ENCODE measurements around the gene PRKG1. TPM values are rescaled to one million over a fixed set of nuclear protein-coding genes. Genes with fewer than 3 reads are reported as not detected.

Gene PRKG1
- total and polyA plus RNA-seq, 2 of the 8 experiments (the other 6 are each of a cell fraction or from before 2014, with no cell fraction given), result 4.2 to 15.2 TPM

DNA sequence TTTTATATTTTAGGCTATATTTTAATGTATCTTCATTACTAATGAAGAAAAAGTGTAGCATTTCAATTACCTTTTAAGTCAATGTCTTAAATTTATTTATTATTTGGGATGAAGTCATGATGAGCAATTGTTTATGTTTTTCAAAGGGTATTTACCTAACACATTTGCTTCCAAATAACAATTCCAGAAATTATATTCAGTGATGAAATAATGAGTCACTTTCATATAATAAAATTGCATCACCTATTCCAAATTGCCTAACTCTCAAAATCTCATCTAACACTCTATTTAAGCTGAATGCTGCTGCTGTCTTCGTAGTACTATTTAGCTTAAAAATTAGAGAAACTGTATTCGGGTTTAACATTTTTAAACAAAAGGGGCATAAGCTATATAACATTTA, 97.7 kb downstream of the PRKG1 start:
- no peaks in the 10 kb centered on the region; the same call in 1 of the 2 replicates for H3K23me2 ChIP-seq (ENCODE audit: low read depth, low read length)
- no peak overlapping the region for H4K91ac ChIP-seq (replicated peaks; ENCODE audit: insufficient read length, low read length)
- H2BK12ac ChIP-seq (ENCODE audit: low read depth, low read length), result no peak overlapping the region
- H3K79me2 ChIP-seq (ENCODE audit: control insufficient read depth in 1 of 2, insufficient read depth in 2 of 2, low read length in 2 of 2), result no peaks in the 10 kb centered on the region
- no peaks in the 10 kb centered on the region for H4K20me1 ChIP-seq (replicated peaks in 1 of 2; ENCODE audit: control insufficient read depth in 1 of 2, insufficient read depth in 2 of 2, low read length in 2 of 2)
- H3K14ac ChIP-seq (ENCODE audit: insufficient read length), result no peak overlapping the region
- H4K8ac ChIP-seq (ENCODE audit: extremely low read depth, insufficient read depth, low read length), result no peak overlapping the region
- peaks cover 0 to 2% (median 0%) of the 10 kb centered on the region in 4 experiments; a peak in 1 of 7 replicates for H3K4me1 ChIP-seq (replicated peaks in 1 of 4; ENCODE audit: control insufficient read depth in 3 of 4, insufficient read depth in 4 of 4, low read length in 3 of 4)
- H4K5ac ChIP-seq (ENCODE audit: insufficient read length, low read depth, low read length), result no peak overlapping the region
- no peak overlapping the region for H2BK5ac ChIP-seq (ENCODE audit: low read depth, low read length)
- TF ChIP-seq TEAD4 (IDR thresholded peaks at IDR 0.05; ENCODE audit: low read depth, low read length) (no peak), SIX5 (IDR thresholded peaks at IDR 0.05; ENCODE audit: low read depth, low read length) (no peak), TBP (IDR thresholded peaks at IDR 0.05; ENCODE audit: low read depth, low read length) (no peak), CREB1 (IDR thresholded peaks at IDR 0.05) (no peak), NANOG (IDR thresholded peaks at IDR 0.05; ENCODE audit: insufficient read depth, low read depth, low read length, poor library complexity, severe bottlenecking) (no peak), HDAC6 (IDR thresholded peaks at IDR 0.05; ENCODE audit: low read depth, low read length) (no peak)
- no peak overlapping the region for H3K4ac ChIP-seq (replicated peaks; ENCODE audit: insufficient read length, low read depth, low read length)
- H3K18ac ChIP-seq (ENCODE audit: extremely low read depth, low read length), result no peak overlapping the region
- H2BK15ac ChIP-seq (ENCODE audit: low read length), result no peak overlapping the region
- FAIRE-seq, result no peak
- H2BK20ac ChIP-seq (ENCODE audit: low read length), result no peak overlapping the region
- no peaks in the 10 kb centered on the region for H3K27me3 ChIP-seq (replicated peaks in 1 of 4; ENCODE audit: control insufficient read depth in 3 of 4, extremely low read depth in 1 of 4, insufficient read depth in 3 of 4, low read length in 3 of 4)
- no peak overlapping the region for H3K4me2 ChIP-seq (ENCODE audit: insufficient read depth in 1 of 2, low read depth in 2 of 2, low read length in 2 of 2)
- H2AFZ ChIP-seq (ENCODE audit: low read length), result no peak overlapping the region
- no peak overlapping the region for H2AK5ac ChIP-seq (ENCODE audit: low read depth, low read length)
- H3K4me3 ChIP-seq (ENCODE audit: extremely low read depth in 1 of 4, insufficient read depth in 2 of 4, low read depth in 3 of 4, low read length in 4 of 4), result no peak overlapping the region
- no peaks in the 10 kb centered on the region for H3K79me1 ChIP-seq (ENCODE audit: low read depth, low read length)
- no peaks in the 10 kb centered on the region for H3K9me3 ChIP-seq (ENCODE audit: insufficient read depth in 2 of 2, low read depth in 1 of 2, low read length in 1 of 2)
- no peaks in the 10 kb centered on the region for H3K36me3 ChIP-seq (ENCODE audit: control insufficient read depth in 2 of 4, insufficient read depth in 4 of 4, low read length in 3 of 4)
- no peak overlapping the region for H3K27ac ChIP-seq (ENCODE audit: low read depth, low read length)
- WGBS, 2 experiments (ENCODE audit: extremely low coverage in 1 of 2, insufficient coverage in 1 of 2, insufficient read length in 1 of 2, insufficient replicate concordance in 2 of 2, low coverage in 1 of 2, low lambda C conversion rate in 2 of 2, missing lambda C conversion rate in 1 of 2), result 86% methylated on average over 2 of the region's 2 CpGs; no CpG with 5 or more reads in 1 of the 2 experiments
- H3K56ac ChIP-seq (replicated peaks; ENCODE audit: insufficient read length, low read depth, low read length), result no peak overlapping the region
- H3K23ac ChIP-seq (ENCODE audit: insufficient read length), result no peak overlapping the region
- POLR2A ChIA-PET (ENCODE audit: partially characterized antibody), result no interaction called here
- no peak overlapping the region for H2BK120ac ChIP-seq (replicated peaks; ENCODE audit: low read depth, low read length)
- no peak overlapping the region for H3K9ac ChIP-seq (replicated peaks in 1 of 4; ENCODE audit: extremely low read depth in 1 of 4, low read depth in 3 of 4, low read length in 3 of 4)
- CTCF ChIA-PET (ENCODE audit: partially characterized antibody), result no interaction called here
- no peak for DNase-seq (ENCODE audit: low read depth in 1 of 2, low spot score in 2 of 2)

All from H1 (cell line).